HL-60/S4 treated with phorbol 12-myristate 13-acetate at 8.2 ng/mL for 4 days and 3 days (cell line): ENCODE results near the gene PNRC2.

Experiments used
- in situ Hi-C: fragments of 300-500 bp; cut with MboI; formaldehyde crosslinking; loops from 2 replicates; pipeline ENCODE4 v1.15.0; 2022; ENCODE audit warnings: low sequenced_read_pairs

PNRC2 gene

DNA sequence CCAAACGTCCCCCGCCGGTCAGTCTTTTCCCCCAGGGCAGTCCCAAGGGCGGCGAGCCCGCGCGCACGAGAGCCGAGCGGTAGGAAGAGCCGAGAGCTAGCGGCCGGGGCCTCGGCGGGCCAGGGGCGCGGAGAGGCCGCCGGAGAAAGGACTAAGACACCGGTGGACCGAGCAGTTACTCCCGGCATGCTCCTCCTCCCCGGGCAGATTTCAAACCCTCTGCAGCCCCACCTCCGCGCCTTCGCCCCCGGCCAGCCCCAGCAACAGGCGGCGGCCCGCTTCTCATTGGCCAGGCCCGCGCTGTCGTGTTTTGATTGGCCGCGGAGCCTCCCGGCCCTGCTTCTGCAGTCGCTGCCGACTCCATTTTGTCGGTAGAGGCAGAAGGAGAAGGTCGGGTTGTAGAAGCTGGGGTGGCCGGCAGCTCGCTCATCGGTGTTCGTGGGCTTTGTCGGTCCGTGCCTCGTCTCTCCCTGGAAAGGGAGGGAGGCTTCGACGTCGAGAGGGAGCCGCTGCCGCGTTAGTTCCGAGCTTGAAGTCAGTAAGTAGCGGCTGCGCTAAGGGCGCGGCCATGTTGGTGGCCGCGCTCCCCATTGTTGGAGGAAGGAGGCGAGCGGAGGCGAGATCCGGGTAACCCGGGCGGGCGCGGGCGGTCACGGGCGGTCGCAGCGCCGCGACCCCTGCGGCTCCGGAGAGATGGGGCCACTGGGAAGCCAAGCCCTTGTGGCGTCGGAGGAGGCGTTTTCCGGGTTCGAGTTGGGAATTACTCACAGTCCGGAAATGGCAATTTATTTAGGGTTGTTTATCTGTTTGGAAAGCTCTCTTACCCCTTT is at the start of gene PNRC2:
Gene PNRC2 (plus strand): TSS at position 368 of the 830 bp plus-strand sequence. CDS start 1,630 bp downstream, outside the sequence.
- in situ Hi-C loops = no loop called here

DNA sequence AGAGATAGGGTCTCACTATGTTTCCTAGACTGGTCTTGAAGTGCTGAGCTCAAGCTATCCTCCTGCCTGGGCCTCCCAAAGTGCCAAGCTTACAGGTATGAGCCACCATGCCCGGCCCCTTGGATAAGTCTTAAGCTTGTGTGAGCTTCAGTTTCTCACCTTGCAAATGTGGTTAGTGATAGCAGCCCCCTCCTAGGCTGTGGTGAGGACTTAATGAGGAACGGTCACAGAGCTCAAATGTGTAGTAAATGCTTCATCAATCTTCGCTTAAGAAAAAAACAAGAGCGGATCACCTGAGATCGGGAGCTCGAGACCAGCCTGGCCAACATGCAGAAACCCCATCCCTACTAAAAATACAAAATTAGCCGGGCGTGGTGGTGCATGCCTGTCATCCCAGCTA is 49.5 kb upstream of the PNRC2 start:
- in situ Hi-C loops = loop anchor here (10.0 kb wide), 1 partner anchor 105 kb away; the partner anchor contains the start of gene GALE

- in situ Hi-C loops = loop anchor here (10.0 kb wide), 1 partner anchor 106 kb away; the partner anchor contains the start of gene GALE
These were observed 48.9 kb upstream of the PNRC2 start for GRCh38 chr1:23910553-23911246.

DNA sequence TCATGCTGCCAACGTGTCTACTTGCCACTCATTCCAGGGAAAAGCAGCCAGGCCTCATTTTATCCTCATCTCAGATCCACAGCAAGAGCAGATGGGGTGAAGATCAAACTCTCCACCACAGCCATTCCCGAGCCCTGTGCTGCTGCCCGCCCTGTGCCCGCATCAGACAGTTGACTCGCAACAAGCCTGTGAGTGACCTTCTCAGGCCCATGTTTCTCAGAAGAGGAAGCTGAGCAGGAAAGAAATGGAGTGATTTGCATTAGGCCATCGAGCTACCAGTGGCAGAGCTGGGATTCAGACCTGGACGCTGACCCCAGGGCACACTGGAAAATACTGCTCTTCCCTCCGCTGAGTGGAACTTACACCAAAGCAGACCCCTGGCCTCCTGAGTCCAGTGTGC is 47.7 kb upstream of the PNRC2 start:
- in situ Hi-C loops = loop anchor here (10.0 kb wide), 1 partner anchor 107 kb away; the partner anchor contains the start of gene GALE

DNA sequence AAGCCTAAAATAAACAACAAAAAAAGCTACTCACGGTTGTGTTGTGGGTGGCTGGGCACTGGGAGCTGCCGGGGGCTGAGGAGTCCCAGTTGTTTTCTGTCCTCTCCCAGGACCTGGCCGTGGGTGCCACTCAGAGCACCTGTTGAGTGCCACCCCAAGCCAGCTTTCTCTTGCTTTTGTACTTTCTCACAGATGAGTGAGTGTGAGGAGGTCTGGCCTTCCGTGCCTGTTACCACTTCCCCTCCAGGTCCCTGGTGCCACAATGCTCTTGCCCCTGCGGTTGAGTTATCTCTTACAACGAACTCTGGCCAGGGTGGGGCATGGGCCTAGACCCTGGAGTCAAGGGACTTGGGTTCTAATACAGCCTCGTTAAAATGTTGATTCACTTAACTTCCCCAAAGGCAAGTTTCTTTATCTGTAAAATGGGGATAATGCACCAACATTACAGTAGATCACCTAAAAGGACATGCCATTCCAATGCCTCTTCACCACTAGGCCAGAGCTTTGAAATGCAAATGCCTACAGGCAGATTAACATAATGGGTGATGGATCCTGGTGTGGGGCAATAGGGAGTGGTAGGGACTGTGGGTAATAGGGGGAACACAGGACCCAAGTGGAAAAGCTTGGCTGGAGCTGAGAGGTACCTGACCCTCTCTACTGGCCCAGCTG is 46.3 kb upstream of the PNRC2 start, which contains the start of gene CNR2:
Gene CNR2 (minus strand): TSS at position 151 of the 669 bp plus-strand sequence. CDS start 37,745 bp downstream, outside the sequence.
- in situ Hi-C loops = loop anchor here (10.0 kb wide), 1 partner anchor 109 kb away; the partner anchor contains the start of gene GALE

DNA sequence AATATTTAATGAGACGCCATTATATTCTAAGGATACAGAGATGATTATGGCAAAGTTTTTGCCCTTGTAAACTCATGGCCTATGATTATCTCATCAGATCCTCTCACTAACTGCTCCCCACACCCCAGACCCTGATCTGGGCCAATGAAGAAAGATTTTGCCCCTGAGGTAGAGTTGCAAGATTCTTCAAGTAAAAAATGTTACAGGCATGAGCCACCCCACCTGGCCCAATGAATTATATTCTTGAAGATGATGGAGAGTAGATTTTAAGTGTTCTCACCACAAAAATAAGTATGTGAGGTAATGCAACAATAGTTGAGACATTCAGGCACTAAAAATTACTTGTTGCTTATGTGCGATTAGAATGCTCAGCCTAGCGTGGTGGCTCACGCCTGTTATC is 44.7 kb upstream of the PNRC2 start:
- in situ Hi-C loops = loop anchor here (10.0 kb wide), 1 partner anchor 110 kb away; the partner anchor contains the start of gene GALE

- in situ Hi-C loops = loop anchor here (10.0 kb wide), 1 partner anchor 111 kb away; the partner anchor contains the start of gene GALE
These were observed 44.2 kb upstream of the PNRC2 start for GRCh38 chr1:23915466-23915865.

- in situ Hi-C loops = loop anchor here (10.0 kb wide), 1 partner anchor 112 kb away; the partner anchor contains the start of gene GALE
These were observed 43.2 kb upstream of the PNRC2 start for GRCh38 chr1:23916209-23917131.

DNA sequence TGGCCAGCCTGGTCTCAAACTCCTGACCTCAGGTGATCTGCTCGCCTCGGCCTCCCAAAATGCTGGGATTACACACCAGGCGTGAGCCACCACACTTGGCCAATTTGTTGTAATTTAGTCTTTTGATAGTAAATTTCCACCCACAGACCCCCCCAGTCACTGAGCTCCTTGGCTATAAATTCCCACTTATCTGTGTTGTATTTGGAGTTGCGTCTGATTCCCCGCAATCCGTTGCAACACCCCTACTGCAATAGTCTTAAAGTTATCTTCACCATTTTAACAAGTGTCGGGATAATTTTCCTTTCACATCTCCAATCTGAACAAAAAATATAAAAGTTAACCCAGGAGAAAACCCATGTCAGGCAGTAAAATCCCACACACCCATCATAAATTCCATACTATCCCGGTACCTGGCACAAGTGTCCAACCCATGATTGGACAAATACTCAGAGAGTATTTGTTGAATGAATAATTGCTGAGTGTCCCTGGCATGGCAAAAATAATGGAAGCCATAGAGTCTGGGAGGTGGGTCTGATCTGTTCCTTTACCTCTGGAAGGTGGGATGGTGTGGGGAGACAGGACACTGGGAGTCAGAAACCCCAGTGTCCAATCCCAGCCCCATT is 37.2 kb upstream of the PNRC2 start:
- in situ Hi-C loops = no loop called here

- in situ Hi-C loops = no loop called here
These were observed 35.8 kb upstream of the PNRC2 start for GRCh38 chr1:23923592-23924499.

DNA sequence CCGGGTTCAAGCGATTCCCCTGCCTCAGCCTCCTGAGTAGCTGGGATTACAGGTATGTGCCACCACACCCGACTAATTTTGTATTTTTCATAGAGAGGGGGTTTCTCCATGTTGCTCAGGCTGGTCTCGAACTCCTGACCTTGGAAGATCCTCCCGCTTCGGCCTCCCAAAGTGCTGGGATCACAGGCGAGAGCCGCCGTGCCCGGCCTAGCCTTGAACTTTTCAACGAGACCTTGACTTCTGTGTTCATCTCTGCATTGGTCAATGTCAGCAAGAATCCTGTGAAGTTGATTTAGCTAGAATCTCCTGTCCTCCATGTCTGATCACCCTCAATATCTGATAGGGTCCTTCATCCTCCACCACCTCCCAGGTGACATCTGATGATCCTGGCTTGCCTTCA is 35.0 kb upstream of the PNRC2 start:
- in situ Hi-C loops = no loop called here

DNA sequence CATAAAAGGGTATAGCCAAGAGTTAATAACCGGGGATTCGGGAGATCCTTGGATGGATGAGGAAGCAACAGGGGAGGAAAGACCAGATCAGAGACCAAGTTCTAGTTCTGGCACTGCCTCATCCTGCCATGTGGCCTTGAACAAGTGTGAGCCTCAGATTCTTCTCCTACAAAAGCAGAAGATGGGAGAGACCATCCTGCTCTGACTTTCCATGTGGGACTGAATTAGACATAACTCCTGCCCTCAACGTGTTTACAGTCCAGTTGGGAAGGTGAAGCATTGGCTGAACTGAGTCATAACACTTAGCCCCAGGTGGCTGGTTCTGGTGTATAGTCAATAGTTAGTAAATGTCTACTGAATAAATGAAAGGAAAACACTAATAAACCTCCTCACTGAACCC is 34.3 kb upstream of the PNRC2 start:
- in situ Hi-C loops = no loop called here

GRCh38 chr1:23927097-23927496 is 32.5 kb upstream of the PNRC2 start:
- in situ Hi-C loops = no loop called here

- in situ Hi-C loops = no loop called here
These were observed 30.8 kb upstream of the PNRC2 start for GRCh38 chr1:23928789-23929188.

DNA sequence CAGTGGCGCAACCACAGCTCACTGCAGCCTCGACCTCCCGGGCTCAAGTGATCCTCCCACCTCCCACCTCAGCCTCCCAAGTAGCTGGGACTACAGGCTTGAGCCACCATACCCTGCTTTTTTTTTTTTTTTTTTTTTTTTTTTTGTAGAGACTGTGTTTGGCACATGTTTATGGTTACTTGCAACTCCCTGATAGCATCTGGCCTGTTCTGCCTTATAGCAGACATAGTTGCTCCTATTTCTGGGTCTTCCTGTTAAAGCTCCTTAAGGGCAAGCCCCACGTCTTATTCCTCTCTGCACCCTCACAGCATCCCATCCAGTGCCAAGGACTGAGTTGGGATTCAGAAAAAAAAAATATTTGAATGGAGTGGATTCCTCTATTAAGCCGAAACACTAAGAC is 29.4 kb upstream of the PNRC2 start:
- in situ Hi-C loops = no loop called here

DNA sequence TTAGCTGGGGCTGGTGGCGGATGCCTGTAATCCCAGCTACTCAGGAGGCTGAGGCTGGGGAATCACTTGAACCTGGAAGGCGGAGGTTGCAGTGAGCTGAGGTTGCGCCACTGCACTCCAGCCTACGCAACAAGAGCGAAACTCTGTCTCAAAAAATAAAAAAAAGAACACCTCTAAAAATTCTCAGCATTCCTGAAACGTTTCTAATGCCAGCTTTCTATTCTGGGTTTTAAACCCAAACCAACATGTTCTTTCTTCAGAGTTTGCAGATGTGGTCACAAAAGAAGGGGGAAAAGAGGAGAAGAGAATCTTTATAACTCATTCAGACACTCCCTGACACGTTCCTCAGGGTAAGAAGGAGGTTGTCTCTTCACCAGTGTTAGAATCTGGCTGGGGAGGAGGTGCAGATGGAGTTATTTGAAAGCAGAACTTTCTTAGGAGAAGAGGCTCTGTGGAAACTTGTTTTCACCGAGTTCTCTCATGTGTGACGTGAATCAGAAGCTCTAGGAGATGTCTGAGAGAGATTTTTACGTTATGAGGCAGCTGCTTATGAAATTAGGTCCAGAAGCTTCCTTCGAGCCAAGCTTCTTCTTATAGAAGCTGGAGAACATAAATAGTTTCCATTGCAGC is 28.7 kb upstream of the PNRC2 start:
- in situ Hi-C loops = no loop called here

DNA sequence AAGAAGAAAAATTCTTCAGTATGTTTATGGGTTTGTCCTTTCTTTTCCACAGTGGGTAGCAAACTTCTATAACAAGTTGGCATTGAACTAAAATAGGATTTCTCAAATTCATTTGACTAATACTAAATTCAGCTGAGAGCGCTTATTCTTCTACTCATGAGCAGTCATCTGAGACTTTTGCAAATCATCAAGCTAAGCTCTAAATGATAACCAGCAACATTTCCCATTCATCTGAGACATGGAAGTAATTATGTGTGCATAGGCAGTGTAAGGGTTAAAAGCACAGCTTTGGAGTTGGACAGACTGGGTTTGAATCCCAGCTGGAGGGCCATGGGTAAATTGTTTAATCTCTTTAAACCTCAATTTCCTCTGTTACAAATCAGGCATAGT is 28.1 kb upstream of the PNRC2 start:
- in situ Hi-C loops = no loop called here
